GM21526 (cell line): ENCODE results near the gene CEP112.
"Not testable (repeated sequence)": the region's sequence is repeated elsewhere in the genome, so short reads cannot be mapped to it uniquely, and the experiment has no call there.

Source experiments
- ATAC-seq: cut with Tn5 transposase; IDR thresholded peaks from one replicate; pipeline ENCODE4 v1.9.1; 2021; ENCODE audit warnings: moderate library complexity; ENCODE audit not compliant: unreplicated experiment, low FRiP score

The CEP112 gene

DNA sequence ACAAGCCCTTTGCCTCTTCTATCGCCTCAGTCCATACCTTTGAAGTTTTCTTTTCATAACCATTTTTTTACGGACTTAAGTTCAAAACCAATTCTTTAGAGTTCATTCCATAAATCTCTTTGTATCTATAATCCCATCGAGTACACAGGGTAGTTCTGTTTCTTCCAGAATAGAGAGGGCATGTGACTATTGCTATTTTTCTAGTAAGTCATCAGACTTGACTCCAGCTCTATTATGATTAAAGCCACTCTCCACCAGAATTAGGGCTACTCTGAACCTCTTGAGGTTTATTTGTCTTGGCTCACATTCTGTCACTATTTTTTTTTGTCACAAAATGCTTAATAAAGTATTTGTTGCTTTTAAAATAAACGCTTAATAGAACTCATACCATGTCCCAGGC lies 438.6 kb downstream of the CEP112 start:
- no peak for ATAC-seq

DNA sequence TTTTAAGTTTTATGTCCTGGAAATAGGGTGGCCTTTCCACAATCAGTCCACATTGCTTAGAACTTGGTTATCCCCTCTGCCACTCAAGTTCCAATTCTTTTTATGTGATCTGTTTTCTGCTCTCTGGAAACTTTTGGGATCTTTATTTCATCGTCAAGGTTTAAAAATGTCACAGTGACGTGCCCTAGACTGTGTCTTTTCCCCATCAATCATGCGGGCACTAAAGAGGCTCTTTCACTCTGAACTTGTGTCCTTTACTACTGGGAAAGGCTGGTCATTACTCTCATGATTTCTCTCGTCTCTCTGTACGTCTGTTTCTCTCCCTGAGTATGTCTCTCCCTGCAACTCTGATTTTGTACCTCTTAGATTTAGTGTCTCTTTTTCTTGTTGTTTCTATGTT lies 440.7 kb downstream of the CEP112 start:
- ATAC-seq, result no peak

DNA sequence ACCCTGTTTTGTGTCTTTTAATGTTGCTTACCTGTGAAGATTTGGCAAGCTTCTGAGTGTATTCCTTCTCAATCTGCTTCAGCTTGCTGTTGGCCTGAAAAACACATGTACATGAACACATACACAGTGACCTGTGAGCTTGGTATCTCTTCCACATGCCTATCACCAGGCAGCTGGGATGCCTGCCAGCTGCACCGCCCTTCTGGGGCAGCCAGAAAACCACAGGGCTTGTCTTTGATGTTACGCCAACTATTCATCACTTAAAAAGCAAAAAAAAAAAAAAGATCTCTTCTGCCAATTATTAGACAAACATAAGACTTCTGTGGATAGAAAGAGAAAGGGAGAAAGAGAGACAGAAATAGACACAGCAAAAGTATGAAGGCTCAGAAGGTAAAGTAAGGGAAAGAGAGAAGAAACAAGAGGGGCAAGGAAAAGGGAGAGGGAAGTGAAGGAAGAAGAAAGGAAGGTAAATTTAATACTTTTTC lies 441.3 kb downstream of the CEP112 start:
- ATAC-seq, result no peak

DNA sequence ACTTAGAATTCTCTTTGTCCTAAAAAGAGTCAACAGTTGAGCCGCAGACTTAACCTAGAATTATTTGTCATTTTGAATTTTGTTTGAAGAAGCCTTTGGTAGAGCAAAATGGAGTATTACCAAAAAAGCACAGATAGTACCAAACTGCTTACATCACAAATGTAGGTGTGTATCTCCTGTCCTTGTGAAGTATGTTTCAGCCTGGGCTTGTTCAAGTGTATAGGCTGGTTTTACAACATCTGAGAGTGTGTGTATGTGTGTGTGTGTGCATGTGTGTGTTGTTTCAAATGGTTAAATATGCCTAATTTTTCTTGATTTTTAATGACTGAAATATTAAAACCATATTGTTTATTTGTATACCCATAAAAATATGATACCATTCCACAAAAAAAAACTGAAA lies 441.8 kb downstream of the CEP112 start:
- no peak for ATAC-seq

DNA sequence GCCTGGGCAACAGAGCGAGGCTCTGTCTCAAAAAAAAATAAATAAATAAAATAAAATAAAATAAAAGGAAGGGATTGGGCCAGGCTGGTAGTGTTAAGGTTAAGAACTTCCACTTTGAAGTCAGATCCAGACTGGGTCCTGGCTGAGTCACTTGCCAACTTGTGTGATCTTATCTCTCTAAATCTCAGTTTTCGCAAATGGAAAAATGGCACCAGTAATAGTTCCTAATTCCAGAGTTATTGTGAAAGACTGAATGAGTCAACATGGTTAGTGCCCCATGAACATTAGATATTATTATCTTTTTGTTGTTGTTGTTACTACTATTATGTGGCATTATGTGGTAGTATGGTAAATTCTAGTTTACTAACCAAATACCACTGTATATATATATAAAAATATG lies 442.5 kb downstream of the CEP112 start:
- ATAC-seq, result no peak

DNA sequence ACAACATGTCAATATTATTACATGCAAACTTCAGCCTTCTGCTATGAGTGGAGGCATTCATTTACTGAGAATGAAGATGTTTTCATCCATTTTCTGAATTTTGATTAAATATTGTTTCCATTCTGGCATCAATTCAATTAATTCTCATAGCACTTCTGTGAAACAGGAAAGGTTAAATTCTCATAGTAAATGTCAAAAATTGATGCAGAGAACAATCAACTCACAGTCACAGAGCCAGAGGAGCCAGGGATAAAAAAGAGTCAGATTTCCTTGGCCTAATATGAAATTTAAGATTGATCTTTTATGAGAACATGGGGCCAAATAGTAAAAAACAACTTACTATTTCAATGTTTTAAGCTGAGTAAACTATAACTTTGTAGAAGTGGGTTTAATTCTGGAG lies 446.7 kb downstream of the CEP112 start:
- no peak for ATAC-seq

DNA sequence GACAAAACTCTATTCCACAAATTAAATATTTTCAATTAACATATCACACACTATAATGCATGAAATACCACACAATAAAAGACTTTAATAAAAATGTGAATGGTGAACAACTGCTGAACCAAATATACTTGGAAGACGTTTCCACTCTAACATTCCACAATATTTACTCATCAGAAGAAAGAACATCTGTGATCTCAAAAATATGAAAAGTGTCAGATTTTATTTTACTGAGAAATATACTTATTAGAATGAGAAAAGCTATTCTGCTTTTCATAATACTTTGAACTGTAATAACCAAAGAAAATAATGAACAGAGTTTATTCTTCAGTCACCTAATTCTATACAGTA lies 448.7 kb downstream of the CEP112 start:
- no peak for ATAC-seq

DNA sequence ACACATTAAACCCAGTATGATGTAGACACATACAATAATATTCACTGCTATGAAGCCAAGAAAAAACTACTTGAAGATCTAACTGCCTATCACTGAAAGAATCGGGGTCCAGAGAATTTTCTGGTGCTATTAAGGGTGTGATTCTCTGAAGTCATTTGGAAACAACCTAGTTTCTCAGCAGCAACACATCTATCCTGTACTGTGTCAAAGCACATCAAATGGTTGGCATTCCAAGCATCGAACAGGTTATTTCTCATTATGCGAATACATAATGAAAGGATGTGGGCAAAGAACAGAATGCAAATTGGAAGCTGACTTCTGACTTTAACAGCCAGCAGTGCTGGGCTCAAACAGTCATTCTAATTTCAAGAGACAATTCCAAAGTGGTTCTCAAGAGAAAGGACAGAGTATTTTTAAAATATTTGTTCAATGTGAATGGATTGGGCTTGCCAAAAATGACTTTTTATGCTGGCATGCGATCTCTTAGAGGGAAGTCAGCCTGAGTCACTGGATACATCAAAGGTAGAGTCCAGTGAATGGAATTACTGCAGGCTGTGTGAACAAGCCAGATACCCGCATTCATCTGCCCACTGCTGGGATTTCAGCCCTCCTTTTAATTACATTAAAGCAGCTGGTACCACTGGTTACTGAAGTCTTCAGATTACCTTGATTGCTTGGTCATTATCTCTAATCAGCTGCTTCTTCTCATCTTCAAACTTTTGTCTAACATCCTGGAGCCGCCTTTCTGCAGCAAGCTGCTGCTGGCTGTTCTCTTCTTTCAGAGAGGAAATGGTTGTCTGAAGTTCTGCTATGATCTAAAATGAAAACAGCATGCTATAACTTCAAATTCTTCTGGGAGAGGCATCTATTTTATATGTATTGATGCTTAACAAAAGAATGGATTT lies 449.3 kb downstream of the CEP112 start:
- ATAC-seq, result no peak

DNA sequence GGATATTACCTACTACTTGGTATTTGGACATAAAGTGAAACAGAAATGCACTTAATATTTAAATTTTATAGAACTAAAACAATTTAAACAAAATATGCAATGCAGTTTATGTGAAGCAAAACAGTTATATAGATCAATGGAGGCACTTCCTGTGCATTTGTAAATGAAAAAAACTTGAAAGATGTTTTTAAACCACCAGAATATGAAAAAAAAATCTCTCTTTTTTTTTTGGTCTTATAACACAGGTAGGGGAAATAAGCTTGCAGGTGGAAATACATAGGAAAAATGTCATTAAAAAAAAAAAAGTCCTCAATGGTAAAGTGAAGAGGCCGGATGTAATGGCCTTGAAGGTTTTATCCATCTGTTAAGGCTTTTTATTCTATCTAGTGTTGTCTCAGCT lies 450.2 kb downstream of the CEP112 start:
- ATAC-seq, result no peak

DNA sequence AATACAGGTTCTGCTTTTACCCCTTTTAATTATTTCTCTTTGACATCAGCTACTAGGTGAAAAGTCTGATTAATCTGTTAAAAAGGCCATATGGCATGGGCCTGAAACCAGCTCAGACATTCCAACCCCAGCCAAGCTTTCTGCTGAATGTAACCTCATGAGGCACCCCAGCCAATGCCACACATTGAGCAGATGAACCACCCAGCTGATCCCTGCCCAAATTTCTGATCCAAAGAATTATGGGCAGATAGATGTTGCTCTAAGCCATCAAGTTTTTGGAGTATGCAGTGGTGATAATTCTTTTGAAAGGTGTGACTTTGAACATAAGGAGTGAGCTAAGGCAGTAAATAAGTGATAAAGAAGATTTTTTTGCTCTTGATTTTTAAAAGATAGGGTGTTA lies 452.9 kb downstream of the CEP112 start:
- no peak for ATAC-seq

DNA sequence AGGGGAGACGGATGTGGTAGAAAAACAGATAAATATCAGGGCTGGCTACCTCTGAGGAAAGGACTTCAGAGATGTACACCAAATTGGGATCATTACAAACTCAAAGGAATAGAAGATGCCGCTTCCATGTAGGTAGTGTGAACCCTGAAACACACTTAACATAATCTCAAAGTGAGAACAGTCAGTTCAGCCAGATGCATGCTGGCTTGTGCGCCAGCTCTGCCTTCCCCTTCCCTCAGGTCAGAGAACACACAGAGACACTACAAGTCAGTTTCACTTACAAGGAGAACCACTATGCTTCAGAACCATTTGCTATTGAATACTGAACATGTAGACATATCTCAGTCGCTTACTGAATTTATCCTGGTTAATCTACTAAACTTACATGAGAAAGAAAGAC lies 454.5 kb downstream of the CEP112 start:
- no peak for ATAC-seq

DNA sequence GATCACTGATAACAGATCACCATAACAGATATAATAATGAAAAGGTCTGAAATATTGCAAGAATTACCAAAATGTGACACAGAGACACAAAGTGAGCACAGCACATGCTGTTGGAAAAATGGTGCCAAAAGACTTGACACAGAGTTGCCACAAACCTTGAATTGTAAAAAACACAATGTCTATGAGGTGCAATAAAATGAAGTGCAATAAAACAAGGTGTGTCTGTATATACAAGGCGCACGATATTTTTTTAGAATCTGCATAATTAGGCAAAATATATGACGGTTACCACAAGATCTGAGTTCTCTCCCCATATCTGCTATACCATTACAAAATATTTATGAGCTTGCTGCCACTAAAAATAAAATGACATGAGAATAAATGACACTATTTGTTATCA lies 458.6 kb downstream of the CEP112 start:
- no peak for ATAC-seq

DNA sequence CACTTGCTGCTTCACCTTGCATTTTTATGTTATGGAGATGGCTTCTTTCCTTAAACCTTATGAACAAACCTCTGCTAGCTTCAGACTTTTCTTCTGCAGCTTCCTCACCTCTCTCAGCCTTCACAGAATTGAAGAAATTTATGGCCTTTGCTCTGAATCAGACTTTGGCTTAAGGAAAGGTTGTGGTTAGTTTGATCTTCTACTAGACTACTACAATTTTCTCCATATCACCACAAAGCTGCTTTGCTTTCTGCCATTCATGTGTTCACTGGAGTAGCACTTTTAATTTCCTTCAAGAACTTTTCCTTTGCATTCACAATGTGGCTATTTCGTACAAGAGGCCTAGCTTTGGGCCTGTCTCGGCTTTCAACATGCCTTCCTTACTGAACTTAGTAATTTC lies 459.3 kb downstream of the CEP112 start:
- not testable (repeated sequence) for ATAC-seq

DNA sequence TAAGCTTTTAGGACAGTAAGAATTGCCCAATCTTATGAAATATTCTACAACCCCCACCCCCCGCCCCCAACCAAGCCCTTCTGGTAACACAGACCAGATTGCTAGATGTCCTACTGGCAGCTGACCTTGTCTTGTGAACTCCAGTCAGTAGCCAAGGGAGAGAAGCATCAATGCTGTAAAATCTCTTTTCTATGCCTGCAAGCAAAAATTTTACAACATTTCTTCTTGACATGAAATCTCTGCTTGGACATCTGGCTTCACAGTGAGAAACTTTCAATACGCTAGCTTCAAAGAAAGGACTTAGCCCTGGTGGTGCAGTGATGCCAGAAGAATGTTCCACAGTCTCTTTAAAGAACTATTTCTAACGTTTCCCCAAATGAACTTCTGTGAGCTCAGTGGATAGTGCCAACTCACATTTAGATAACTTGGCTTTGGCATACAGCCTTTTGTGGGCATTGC lies 461.2 kb downstream of the CEP112 start:
- no peak for ATAC-seq

DNA sequence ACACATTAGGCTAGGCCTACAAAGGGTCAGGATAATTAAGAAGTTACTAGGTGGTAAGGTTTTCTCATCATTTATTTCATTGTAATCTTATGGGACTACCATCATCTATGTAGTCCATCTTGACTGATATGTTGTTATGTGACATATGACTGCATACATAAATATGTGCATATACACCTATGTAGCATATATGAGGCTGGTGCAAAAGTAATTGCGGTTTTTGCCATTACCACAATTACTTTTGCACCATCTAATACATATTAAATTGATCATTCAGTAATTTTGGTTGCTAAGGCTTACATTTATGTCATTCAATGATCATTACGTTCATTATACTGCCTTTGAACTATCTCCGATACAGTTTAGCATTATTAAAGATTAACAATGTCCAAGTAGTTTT lies 462.7 kb downstream of the CEP112 start:
- no peak for ATAC-seq

DNA sequence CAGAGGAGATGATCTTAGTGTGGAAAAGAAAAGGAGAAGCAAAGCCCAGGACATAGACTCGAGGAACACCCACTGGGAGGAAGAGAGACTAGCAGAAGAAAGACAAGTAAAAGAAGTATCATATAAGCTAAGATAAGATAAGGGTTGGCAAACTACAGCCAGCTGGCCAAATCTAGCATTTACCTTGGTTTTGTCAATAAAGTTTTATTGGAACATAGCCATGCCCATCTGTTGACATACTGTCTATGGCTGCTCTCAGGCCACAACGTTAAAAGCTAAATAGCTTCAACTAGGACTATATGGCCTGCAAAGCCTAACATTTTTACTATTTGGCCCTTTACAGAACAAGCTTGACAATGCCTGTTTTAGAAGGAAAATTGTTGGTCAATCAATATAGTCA lies 464.1 kb downstream of the CEP112 start:
- ATAC-seq, result no peak

DNA sequence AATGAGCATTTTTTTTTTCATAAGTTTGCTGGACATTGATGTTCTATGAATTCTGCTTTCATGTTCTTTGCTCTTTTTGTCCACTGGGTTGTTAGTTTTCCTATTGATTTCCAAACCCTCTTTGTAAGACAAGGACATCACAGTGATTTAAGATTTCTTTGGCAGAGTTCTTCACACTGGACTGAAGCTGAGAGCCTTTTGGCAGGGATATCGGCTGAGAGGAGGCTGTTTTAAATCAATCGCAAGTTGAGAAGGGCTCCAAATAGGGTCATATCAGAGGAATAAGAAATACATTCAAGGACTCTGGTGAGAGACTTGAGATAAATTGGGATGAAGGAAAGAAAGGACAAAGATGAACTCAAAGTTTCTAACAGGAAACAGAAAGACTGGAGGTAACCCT lies 464.7 kb downstream of the CEP112 start:
- ATAC-seq, result no peak

DNA sequence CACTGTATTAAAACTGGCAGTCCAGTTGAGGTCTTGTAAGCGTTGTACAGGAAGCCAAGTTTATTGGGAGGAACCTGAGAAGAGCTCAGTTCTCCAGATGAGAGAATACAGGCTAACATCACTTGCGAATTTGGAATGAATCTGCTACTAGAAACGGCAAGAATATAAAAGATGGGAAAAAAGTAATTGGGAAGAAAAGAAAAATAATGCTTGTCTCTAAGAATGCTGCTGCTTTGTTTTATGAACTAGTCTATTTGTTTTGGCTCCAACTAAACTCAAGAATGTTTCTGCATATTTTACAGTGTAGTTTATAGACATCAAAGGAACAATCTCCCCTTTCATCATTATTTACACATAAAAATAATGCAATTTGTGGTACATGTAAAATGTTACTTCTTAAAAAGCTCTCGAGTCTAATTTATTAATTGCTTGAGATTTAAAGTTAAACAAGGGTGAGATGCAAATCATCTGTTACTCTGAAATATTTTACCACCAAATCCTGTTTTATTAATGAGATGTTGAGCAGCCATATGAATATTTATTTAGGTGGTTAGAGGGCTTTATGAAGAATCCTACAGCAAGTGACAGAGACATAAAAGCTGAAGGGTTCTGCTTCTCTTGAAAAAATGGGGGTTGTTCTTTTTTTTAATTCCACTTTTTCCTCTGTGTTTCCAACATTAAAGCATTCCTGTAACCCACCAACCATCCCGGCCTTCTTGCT lies 468.3 kb downstream of the CEP112 start:
- ATAC-seq, result no peak

DNA sequence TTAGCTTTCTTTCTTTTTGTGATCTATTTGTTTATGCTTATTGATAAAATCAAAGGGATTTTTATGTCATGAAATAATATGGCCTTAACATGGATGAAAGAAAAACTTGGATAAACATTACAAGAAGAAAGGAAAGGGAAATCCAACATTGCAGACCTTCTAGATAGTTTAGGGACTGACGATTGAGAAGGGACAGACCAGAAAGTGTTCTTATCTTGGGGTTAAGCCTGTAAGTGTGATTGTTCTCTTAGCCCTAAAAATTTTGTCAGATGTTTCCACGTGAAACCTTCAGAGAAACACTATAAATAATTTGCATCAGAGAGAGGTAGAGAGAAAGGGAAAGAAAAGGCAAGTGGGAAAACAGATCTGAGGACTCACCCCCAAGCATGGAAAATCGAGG lies 473.3 kb downstream of the CEP112 start:
- no peak for ATAC-seq

DNA sequence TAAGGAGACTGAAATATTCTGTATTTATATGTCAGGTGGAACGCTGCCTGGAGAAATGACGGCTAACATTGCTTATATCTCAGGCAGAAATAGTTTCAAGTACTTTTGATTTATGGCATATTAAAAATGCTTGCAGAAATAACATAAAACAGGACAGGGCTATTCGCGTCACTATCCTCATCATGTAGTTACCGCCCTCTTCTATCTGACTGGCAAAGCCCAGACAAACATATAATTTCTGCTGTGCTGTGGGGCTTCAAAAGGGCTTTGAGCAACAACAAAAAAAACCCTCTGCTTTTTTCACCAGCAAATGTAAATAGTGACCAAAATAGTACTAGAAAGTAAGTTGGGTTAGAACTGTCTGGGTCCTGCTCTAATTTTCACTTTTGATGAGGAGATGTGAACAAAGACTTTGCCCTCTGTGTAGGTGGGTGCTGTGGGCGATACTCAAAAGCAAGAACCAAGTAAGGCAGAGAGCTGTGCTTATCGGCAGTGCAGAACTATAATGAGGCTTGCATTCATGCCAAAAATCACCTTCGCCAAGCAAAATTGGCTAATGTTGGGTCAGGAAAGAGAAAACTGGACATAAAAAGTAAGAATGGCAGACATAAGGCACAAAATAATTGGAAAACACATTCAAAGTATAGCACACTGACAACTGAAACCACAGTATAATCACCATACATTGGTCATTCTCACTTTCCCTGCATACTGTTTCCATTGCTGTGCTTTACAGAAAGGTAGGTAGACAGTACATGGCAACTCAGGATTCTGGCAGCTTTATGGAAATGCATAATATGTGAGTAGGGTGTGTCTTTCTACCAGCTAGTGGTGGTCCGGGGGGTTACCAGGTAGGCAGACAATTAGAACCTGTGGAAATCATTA lies 479.3 kb downstream of the CEP112 start:
- ATAC-seq, result no peak
